HG02973 (cell line): ENCODE results near the gene CXCR5.

ENCODE experiments used
- ATAC-seq: cut with Tn5 transposase; IDR thresholded peaks from one replicate; pipeline ENCODE4 v1.9.1; 2021; ENCODE audit warnings: moderate library complexity; ENCODE audit not compliant: unreplicated experiment

CXCR5 gene

DNA sequence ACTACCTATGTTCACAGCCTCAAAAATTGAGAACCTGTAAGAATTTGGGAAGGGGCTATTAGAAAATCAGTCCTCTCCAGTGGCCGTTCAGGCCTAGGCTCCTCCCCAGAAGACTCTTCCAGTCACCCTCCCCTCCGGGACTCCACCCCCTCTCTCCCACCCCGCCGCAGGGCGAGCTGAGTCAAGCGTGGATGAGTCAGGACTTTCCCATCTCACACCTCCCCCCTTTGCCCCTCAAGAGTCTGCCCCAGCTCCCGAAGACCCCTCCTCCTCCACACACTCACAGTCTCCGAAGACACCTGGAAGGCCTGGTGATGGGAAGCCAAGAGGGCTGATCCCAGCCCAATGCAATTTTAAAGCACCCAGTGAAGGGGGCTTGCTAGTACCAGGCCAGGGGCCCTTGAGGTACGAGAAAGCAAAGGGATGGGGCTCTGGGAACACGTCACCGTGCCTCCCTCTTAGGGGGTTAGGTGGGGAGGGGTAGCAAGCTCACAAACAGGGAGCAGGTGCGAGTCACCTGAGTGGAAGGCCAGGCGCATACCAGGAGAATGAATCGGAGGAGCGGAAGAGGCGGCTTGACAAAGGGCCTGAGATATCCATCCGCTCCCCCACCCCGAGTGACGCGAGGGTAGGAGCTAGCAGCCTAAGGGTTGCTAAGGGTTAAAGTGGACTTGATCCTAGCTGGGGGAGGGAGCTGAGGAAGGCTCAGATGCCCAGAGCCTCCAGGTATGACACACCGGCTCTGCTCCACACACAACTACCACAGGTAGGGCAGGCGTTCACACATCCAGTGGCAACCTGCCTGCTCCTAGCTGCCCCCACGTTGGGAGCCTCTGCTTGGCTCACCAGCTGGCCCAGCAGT, 28.4 kb downstream of the CXCR5 start:
- no peak for ATAC-seq

DNA sequence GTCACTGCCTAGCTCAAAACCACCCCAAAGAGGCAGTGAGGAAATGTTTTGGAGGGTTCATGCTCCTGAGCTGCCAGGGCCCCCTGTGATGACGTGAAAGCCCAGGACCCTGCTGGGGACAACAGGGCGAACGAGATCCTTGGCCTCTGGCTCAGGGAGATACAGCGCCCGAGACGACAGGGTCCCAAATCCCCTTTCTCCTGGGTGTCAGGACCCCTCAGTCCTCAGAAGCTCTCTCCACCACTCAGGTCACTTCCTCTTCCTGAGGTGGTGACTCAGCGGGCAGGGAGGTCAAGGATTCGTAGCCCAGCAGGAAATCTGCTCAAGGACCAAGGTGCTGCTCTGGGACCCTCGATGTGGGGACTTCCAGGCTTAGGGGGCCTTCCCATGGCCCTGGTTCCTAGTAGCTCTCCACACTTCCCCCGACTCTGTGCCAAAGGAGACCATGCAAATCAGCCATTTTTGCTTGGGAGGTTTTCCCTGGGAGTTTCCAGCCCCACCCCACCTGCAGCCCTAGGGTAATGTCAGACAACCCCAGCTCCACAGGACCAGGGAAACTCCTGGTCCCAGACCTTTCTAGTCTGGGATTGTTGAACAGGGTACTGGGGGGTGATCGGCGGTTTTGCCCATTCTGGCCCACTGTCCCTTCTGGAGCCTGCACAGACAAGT, 29.2 kb downstream of the CXCR5 start:
- no peak for ATAC-seq

- no peak for ATAC-seq
These were observed 29.9 kb downstream of the CXCR5 start for GRCh38 chr11:118913411-118914125.

DNA sequence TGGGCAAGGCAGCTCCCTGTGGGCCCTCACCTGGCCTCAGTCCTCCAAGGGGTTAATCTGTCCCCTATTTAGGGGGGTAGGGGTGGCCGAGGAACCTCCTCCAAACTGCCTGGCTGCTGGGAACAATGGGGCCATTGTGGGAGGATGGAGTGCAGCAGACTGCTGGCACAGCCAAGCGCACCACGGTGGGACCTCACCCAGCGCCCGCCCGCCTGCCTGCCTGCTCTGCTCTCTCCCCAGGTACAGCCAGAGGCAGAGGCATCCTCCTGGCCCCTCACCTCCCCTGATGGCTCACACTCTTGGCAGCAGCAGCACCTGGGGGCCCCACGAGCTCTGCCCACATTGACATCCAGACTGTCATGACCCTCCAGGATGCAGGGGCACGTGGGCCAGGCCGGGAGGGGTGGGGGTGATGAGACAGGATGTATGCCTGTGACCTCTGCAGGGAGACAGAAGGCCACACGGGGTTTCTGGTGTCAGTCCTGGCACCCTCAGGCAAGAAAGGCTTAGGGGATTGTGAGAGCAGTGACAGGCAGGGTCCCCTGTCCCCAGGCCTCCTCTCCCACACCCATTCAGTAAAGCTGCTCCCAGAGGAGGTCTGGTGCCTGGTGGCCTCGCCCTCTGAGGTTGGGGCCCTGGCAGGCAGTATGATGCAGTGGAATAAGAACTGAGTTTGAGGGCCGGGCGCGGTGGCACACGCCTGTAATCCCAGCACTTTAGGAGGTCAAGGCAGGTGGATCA, 30.7 kb downstream of the CXCR5 start:
- ATAC-seq = no peak

- no peak for ATAC-seq
These were observed 31.3 kb downstream of the CXCR5 start for GRCh38 chr11:118914987-118915386.

DNA sequence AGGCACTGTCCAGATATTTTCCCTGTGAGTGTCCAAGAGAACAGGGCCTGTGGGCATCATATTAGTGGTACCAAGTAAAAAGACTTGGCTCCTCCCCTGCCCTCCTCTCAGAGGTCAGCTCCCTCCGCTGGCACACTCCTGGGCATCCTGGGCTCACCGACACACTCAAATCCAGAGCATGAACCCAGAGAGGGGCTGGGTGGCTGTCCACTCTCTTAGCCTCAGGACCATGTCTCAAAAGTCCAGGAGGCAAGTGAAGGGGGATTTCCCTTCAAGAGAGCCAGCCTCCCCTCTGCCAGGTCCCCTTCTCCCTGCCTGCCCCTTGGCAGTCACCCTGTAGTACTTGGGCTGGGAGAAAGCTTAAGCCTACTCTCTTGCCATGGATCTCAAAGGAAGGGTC, 31.7 kb downstream of the CXCR5 start:
- ATAC-seq = no peak

GRCh38 chr11:118915941-118916841, 32.5 kb downstream of the CXCR5 start:
- no peak for ATAC-seq

GRCh38 chr11:118916842-118917388, 33.2 kb downstream of the CXCR5 start:
- no peak for ATAC-seq

GRCh38 chr11:118917481-118918127, 33.9 kb downstream of the CXCR5 start:
- ATAC-seq = no peak

- no peak for ATAC-seq
These were observed 34.5 kb downstream of the CXCR5 start for GRCh38 chr11:118918128-118918685.

DNA sequence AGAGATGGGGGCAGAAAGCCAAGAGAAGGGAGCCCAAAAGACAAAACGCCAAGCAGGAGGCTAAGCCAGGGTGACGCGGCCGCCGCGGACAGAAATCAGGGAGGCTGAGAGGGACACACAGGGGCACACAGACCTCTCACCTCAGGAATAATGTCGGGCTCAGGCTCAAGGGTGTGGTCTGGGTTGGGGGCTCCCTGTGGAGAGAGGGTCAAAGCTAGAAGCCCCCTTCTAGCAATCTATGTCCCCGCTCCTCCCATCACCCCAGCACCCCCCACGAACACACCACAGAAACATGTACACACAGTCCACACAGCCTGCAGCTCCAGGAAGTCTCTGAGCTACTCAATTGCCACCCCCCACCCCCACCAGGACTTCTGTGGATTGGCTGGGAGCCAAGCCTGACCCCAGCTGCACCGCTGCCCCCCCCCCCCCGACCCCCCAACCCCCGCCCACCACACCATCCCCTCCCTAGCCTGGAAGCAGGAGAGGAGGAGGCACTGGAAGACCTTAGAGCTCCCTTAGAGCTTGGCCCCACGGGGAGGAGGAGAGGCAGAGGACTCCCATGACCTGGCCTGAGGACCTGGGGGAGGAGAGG, 35.1 kb downstream of the CXCR5 start:
- no peak for ATAC-seq

GRCh38 chr11:118921121-118921928, 37.6 kb downstream of the CXCR5 start:
- ATAC-seq = no peak

- ATAC-seq = no peak
These were observed 38.4 kb downstream of the CXCR5 start for GRCh38 chr11:118921929-118922744.

DNA sequence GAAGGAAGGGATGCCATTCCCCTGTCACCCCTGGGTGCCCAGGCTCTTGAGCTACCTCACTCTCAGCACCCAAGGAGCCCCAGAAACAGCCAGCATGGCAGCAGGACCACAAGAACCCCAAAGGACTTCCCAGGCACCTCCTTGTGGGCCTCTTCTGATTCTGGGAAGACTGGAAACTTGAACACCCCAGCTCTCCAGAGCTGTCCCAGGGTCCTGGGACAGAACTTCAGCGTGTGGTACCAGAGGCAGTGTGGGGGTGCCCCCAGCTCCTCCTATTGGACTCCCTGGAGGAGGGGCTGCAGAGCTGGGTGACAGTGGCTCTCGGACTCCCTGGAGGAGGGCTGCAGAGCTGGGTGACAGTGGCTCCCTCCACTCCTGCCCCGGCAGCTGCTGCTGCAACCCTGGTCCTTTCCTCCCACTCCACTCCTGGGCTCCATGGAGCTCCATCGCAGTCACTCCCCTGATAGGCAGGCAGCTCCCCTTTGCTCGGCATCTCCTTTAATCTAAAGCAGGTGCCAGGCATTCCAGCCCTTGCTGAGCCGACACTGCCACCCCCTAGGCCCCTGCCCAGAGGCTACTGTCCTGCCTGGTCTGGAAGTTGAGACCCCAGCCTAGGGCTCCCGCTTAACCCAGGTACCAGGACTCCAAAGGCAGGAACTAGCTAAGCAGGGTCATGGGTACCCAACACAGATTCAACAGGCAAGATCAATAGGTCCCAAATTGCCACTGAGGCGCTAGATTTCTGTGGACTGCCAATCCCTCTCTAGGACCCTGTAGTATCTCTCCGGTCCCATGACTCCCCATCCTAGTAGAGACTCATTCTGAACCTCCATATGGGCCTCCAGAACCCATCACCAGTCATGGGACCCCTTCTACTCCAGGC, 39.3 kb downstream of the CXCR5 start:
- no peak for ATAC-seq

DNA sequence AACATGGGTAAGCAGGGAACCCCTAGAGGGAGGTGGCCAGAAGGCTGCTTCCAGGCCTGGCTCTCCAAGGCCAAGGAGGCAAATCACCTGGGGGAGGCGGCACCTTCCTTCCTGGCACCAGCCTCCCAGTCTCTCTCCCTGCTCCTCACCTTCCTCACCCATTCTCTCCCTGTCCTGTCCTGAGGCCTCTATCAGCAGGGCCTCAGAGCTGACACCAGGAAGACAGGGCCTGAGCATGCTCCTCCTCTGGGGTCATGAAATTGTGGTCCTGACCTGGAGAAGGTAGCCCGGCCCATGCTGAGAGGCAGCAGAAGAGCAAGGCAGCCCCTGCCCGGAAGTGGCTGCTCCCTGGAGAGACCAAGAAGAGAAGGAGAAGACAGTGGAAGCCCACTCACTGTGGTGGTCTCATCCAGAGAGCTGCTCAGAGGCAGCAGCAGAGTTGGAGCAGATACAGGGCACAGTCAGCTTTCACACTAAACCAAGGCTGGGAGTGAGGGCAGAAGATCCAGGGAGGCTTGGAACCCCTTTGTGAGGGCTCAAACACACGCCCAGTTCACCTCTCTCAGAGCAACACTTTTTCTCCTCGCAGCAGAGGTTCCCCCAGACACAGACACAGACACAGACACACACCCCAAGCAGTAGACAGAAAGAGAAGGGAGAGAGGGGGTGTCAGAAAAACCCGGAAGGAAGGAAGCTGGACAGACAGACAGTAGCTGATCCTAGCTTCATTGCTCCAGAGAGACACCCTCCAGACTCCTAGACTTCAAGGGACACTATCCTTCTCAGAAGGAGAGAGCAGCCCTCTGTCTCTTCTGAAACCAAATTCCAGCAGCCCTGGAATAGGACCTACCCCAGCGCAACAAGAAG, 40.3 kb downstream of the CXCR5 start:
- ATAC-seq = no peak
